ENCODE measurements around the gene L3MBTL4.
"Not testable (repeated sequence)": the region's sequence is repeated elsewhere in the genome, so short reads cannot be mapped to it uniquely, and the experiment has no call there.

L3MBTL4 gene

DNA sequence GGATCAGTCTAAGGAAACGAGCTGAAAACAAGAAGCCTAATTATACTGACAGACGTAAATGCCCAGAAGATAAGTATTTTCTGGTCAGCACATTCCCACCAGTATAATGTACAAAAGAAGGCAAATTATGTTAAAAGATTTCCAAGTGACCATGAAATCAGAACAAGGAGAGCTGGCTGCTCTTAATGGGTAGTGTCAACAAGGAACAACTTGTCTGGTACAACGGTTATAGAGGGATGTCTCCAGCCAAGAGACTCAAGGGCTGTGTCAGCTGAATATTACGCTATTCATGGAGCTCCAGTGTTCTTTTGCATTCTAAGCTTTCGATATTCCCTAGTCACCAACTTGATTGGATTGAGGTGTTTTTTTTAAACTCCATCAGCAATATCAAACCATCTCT lies 8.6 kb upstream of the L3MBTL4 start:
- TF ChIP-seq, protein P1, sequence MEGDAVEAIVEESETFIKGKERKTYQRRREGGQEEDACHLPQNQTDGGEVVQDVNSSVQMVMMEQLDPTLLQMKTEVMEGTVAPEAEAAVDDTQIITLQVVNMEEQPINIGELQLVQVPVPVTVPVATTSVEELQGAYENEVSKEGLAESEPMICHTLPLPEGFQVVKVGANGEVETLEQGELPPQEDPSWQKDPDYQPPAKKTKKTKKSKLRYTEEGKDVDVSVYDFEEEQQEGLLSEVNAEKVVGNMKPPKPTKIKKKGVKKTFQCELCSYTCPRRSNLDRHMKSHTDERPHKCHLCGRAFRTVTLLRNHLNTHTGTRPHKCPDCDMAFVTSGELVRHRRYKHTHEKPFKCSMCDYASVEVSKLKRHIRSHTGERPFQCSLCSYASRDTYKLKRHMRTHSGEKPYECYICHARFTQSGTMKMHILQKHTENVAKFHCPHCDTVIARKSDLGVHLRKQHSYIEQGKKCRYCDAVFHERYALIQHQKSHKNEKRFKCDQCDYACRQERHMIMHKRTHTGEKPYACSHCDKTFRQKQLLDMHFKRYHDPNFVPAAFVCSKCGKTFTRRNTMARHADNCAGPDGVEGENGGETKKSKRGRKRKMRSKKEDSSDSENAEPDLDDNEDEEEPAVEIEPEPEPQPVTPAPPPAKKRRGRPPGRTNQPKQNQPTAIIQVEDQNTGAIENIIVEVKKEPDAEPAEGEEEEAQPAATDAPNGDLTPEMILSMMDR (IDR thresholded peaks at IDR 0.05; ENCODE audit: low read length, missing control alignments) = no peak
- H3K4me3 ChIP-seq (replicated peaks; ENCODE audit: low read depth, low read length) = no peak overlapping the region
- DNase-seq (ENCODE audit: low read depth) = no peak

- DNase-seq (ENCODE audit: low read depth) = no peak
- TF ChIP-seq, protein P1 (IDR thresholded peaks at IDR 0.05; ENCODE audit: low read length, missing control alignments) = no peak
- H3K4me3 ChIP-seq (replicated peaks; ENCODE audit: low read depth, low read length) = peak overlapping the region; percentile 32
Measured at GRCh38 chr18:6414118-6414722, 491 bp downstream of the L3MBTL4 start.

GRCh38 chr18:6413579-6414117 lies 1.1 kb downstream of the L3MBTL4 start:
- no peak for DNase-seq (ENCODE audit: low read depth)
- H3K4me3 ChIP-seq (replicated peaks; ENCODE audit: low read depth, low read length) = no peak overlapping the region
- TF ChIP-seq, protein P1 (IDR thresholded peaks at IDR 0.05; ENCODE audit: low read length, missing control alignments) = no peak

DNA sequence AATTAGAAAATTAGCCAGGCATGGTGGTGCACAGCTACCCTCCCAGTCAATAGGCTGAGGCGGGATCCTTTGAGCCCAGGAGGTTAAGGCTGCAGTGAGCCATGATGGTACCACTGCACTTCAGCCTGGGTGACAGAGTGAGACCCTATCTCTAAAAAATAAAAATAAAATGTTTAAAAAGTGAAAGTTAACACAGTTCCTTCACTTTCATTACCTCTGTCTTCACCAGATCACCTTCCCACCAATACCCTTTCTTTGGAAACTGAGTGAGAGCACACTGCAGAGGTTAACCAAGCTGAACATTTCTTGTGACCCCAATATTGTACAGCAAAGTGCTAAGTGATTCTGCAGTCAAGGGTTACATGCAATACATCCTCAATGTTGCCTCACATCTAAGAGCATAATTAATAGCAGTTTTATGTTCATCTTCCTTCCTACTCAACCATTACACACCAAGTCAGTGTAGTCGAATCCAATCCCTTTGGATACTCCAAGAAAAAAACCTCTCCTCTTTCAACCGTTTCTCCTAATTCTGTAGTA lies 1.7 kb downstream of the L3MBTL4 start:
- H3K4me3 ChIP-seq (replicated peaks; ENCODE audit: low read depth, low read length) = no peak overlapping the region
- TF ChIP-seq, protein P1 (IDR thresholded peaks at IDR 0.05; ENCODE audit: low read length, missing control alignments) = no peak

DNA sequence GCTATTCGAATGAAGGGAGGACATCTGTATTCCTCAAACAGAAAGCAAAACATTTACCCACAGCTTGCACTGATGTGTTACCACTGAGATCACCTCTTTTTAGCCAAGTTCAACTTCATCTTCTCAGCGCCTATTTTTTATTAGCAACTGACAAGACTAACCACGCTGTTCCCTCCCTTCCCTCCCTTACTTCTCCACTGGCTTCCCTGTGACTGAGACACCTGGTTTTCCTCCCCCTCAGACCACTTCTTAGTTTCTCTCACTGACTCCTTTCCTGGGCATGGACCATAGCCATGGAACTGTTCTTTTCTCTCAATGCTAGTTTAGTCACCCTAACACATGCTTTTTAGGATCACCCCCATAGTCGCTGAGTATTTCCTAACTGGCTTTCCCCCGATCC lies 3.3 kb downstream of the L3MBTL4 start:
- no peak for DNase-seq (ENCODE audit: low read depth)
- no peak overlapping the region for H3K4me3 ChIP-seq (replicated peaks; ENCODE audit: low read depth, low read length)
- TF ChIP-seq, protein P1 (IDR thresholded peaks at IDR 0.05; ENCODE audit: low read length, missing control alignments) = no peak

More for the DNA sequence above, 1.7 kb downstream of the L3MBTL4 start:
- no peak for DNase-seq (ENCODE audit: low read depth)

DNA sequence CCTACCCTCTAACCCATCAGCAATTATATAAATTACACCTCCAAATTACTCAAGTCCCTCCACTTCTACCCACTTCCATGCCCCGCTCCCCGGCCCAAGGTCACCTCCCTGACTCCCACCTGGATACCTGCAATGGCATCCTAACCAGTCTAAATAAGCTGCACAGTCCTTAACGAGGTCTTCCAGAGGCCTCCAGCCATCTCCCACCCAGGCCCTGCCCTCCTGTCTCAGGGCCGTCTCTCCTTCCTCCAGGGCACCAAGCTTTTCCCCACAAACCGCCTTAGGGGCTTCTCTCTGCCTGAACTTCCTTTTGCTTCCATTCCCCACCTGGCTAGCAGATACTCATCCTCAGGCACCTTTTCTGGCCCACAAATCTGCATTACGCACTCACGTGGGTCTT lies 4.8 kb downstream of the L3MBTL4 start:
- DNase-seq (ENCODE audit: low read depth) = no peak
- no peak overlapping the region for H3K4me3 ChIP-seq (replicated peaks; ENCODE audit: low read depth, low read length)

GRCh38 chr18:6408543-6408942 lies 6.2 kb downstream of the L3MBTL4 start:
- H3K4me3 ChIP-seq (replicated peaks; ENCODE audit: low read depth, low read length); DNase-seq (ENCODE audit: low read depth): not testable (repeated sequence)

More for the DNA sequence above, 4.8 kb downstream of the L3MBTL4 start:
- TF ChIP-seq, protein P1 (IDR thresholded peaks at IDR 0.05; ENCODE audit: low read length, missing control alignments) = no peak
